Vagina (tissue), 2 donors: ENCODE measurements around the gene TRMT2A. TPM values are rescaled to one million over a fixed set of nuclear protein-coding genes. Genes with fewer than 3 reads are reported as not detected.
A peak's percentile ranks its signal among the peaks of the same experiment; 100 is the strongest.
"Not testable (repeated sequence)": the region's sequence is repeated elsewhere in the genome, so short reads cannot be mapped to it uniquely, and the experiment has no call there.

Experiments
- DNase-seq, 2 donors: peaks; one replicate each; pipeline ENCODE4 v3.0.0-alpha.2; 2017; ENCODE audit errors: extremely low spot score in 2 of 2
- H3K27ac ChIP-seq: fragments of 200-600 bp; sonication (generic); one replicate; pipeline ENCODE4 v1.5.1; 2019
- H3K27me3 ChIP-seq: fragments of 200-600 bp; sonication (generic); one replicate; pipeline ENCODE4 v1.5.1; 2019
- H3K36me3 ChIP-seq, 2 donors: fragments of 200-600 bp; sonication (generic); one replicate each; pipeline ENCODE4 v1.5.1; 2017 to 2019
- H3K4me1 ChIP-seq: fragments of 200-600 bp; sonication (generic); one replicate; pipeline ENCODE4 v1.5.1; 2019
- H3K4me3 ChIP-seq, 2 donors: fragments of 200-600 bp; sonication (generic); 1 replicate in 1 of 2; 2 replicates in 1 of 2; pipeline ENCODE4 v1.5.1; 2016 to 2019
- H3K9me3 ChIP-seq: fragments of 200-600 bp; sonication (generic); one replicate; pipeline ENCODE4 v1.5.1; 2019
- CTCF ChIP-seq, 3 experiments: fragments of 450-650 bp in 2 of 3; fragments of 200-600 bp in 1 of 3; sonication (generic) in 1 of 3; IDR thresholded peaks; one replicate each; pipeline ENCODE4 v1.5.1; 2017 to 2019; ENCODE audit warnings: antibody characterized with exemption in 3 of 3, mild to moderate bottlenecking in 2 of 3, moderate library complexity in 2 of 3
- POLR2A ChIP-seq, 2 donors: fragments of 450-650 bp; IDR thresholded peaks; one replicate each; pipeline ENCODE4 v1.6.1; 2017; ENCODE audit warnings: antibody characterized with exemption in 2 of 2, mild to moderate bottlenecking in 2 of 2, moderate library complexity in 2 of 2
- POLR2AphosphoS5 ChIP-seq, 2 donors: sonication (generic); formaldehyde crosslinking; IDR thresholded peaks; one replicate each; pipeline ENCODE4 v1.9.0; 2017; ENCODE audit warnings: antibody characterized with exemption in 2 of 2, mild to moderate bottlenecking in 2 of 2, low read depth in 1 of 2; ENCODE audit not compliant: insufficient read depth in 1 of 2
- intact Hi-C: fragments of 100-400 bp; cut with DNase I; formaldehyde crosslinking; loops from one replicate; pipeline ENCODE4 v1.15.1; 2023
- total RNA-seq: library from RNA; depleted of rRNA; stranded (reverse); fragments of >200 nt; gene quantifications from one replicate; pipeline ENCODE4 v1.2.3, GENCODE V29; 2016

The TRMT2A gene
- total RNA-seq, 1 donor from 2014 or later = 66.5 TPM

DNA sequence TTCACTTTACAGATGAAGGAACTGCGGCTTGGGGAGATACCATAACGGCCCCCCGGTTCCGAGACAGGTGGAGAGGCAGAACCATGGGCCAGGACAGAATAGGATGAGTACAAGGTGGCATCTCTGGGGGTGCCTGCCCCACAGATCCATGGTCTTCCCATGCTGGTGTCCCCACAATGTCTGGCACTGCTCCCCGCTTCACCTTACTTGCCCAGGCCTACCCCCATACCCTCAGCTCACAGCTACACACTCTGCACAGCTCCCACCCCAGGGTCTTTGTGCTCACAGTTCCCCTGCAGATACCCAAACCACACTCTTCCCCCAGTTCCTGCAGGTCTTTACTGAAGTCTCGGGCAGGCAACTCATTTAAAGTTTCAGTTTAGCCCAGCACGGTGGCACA lies 48.4 kb downstream of the TRMT2A start:
- no peak overlapping the region for H3K27ac ChIP-seq
- H3K9me3 ChIP-seq = no peaks in the 10 kb centered on the region
- H3K27me3 ChIP-seq = no peaks in the 10 kb centered on the region
- H3K36me3 ChIP-seq = no peaks in the 10 kb centered on the region
- intact Hi-C loops = no loop called here
- H3K4me1 ChIP-seq = peaks cover under 1% of the 10 kb centered on the region
- no peak for TF ChIP-seq POLR2AphosphoS5 (IDR thresholded peaks at IDR 0.05; ENCODE audit: insufficient read depth in 1 of 2, low read depth in 1 of 2)
- TF ChIP-seq CTCF (IDR thresholded peaks at IDR 0.05) = no peak
- TF ChIP-seq POLR2A (IDR thresholded peaks at IDR 0.05) = no peak
- no peak overlapping the region for H3K4me3 ChIP-seq
- peak in 1 of 2 donors; percentile 72 for DNase-seq

DNA sequence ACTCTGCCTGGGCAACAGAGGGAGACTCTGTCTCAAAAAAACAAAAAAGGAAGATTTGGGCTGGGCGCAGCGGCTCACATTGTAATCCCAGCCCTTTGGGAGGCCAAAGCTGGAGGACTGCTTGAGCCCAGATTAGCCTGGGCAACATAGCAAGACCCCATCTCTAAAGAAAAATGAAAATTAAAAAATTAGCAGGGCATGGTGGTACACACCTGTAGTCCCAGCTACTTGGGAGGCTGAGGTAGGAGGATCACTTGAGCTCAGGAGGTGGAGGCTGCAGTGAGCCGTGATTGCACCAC lies 49.7 kb downstream of the TRMT2A start:
- H3K9me3 ChIP-seq, DNase-seq, H3K27ac ChIP-seq, H3K4me3 ChIP-seq, H3K27me3 ChIP-seq, intact Hi-C loops, H3K36me3 ChIP-seq: not testable (repeated sequence)
- H3K4me1 ChIP-seq = peaks cover 13% of the 10 kb centered on the region

DNA sequence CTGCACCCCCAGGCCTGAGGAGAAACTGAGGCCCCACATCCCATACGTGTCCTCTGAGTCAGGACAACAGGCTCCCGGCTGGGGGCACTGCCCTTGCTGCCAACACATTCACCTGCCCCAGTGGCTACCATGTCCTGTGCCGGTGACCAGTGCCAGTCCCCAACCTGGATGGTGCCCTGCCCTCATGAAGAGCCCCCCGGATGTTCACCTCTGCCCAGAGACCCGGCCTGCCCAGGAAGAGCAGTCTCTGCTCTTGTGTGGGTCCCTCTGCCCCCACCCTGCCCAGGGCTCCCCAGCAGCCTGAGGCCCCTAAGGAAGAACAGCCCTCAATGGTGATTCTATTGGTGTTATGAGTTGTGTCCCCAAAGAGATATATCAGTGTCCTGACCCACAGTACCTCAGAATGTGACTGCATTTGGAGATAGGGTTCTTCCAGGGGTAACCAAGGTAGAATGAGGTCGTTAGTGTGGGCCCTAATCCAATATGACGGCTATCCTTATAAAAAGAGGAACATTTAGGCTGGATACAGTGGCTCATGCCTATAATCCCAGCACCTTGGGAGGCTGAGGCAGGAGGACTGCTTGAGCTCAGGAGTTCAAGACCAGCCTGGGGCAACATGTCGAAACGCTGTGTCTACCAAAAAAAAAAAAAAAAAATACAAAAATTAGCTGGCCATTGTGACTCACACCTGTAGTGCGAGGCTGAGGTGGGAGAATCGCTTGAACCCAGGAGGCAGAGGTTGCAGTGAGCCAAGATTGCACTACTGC lies 50.2 kb downstream of the TRMT2A start:
- intact Hi-C loops = no loop called here
- H3K27ac ChIP-seq = no peak overlapping the region
- H3K4me3 ChIP-seq = no peak overlapping the region
- no peak for TF ChIP-seq CTCF (IDR thresholded peaks at IDR 0.05)
- no peak for TF ChIP-seq POLR2A (IDR thresholded peaks at IDR 0.05)
- no peak for TF ChIP-seq POLR2AphosphoS5 (IDR thresholded peaks at IDR 0.05; ENCODE audit: insufficient read depth in 1 of 2, low read depth in 1 of 2)
- H3K27me3 ChIP-seq = no peaks in the 10 kb centered on the region
- H3K9me3 ChIP-seq = no peaks in the 10 kb centered on the region
- peak in 1 of 2 donors; percentile 81 for DNase-seq
- H3K4me1 ChIP-seq = peaks cover 16% of the 10 kb centered on the region
- peaks cover 0 to 7% of the 10 kb centered on the region in 2 donors for H3K36me3 ChIP-seq

GRCh38 chr22:20065896-20066616 lies 51.0 kb downstream of the TRMT2A start:
- Histone ChIP-seq H3K4me3 (no peak overlapping the region), H3K36me3 (peaks cover 0 to 7% of the 10 kb centered on the region in 2 donors), H3K4me1 (peaks cover 16% of the 10 kb centered on the region), H3K9me3 (no peaks in the 10 kb centered on the region), H3K27me3 (no peaks in the 10 kb centered on the region), H3K27ac (no peak overlapping the region)
- intact Hi-C loops = no loop called here
- no peak for TF ChIP-seq POLR2AphosphoS5 (IDR thresholded peaks at IDR 0.05; ENCODE audit: insufficient read depth in 1 of 2, low read depth in 1 of 2)
- DNase-seq = peak in 1 of 2 donors; percentile 74

DNA sequence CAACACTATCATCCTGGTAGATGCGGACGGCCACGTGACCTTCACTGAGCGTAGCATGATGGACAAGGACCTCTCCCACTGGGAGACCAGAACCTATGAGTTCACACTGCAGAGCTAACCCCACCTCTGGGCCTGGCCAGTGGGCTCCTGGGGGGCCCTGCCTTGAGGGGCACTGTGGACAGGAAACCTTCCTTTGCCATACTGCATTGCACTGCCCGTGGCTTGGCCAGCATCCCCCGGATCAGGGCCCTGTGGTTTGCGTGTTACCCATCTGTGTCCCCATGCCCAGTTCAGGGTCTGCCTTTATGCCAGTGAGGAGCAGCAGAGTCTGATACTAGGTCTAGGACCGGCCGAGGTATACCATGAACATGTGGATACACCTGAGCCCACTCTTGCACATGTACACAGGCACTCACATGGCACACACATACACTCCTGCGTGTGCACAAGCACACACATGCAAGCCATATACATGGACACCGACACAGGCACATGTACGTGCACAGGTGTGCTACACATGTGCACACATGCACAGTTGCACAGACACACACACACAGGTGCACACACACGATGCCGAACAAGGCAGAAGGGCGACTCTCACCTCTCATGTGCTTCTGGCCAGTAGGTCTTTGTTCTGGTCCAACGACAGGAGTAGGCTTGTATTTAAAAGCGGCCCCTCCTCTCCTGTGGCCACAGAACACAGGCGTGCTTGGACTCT lies 52.3 kb downstream of the TRMT2A start:
- intact Hi-C loops = no loop called here
- Histone ChIP-seq H3K4me1 (peaks cover 16% of the 10 kb centered on the region), H3K27me3 (no peaks in the 10 kb centered on the region), H3K27ac (no peak overlapping the region), H3K9me3 (no peaks in the 10 kb centered on the region), H3K36me3 (peaks cover 0 to 7% of the 10 kb centered on the region in 2 donors), H3K4me3 (no peak overlapping the region)
- TF ChIP-seq CTCF (IDR thresholded peaks at IDR 0.05) (no peak), POLR2AphosphoS5 (IDR thresholded peaks at IDR 0.05; ENCODE audit: insufficient read depth in 1 of 2, low read depth in 1 of 2) (no peak), POLR2A (IDR thresholded peaks at IDR 0.05) (no peak)
- no peak for DNase-seq
